ENCODE measurements around the gene RFNG. TPM values are rescaled to one million over a fixed set of nuclear protein-coding genes. Genes with fewer than 3 reads are reported as not detected.

The RFNG gene
- total RNA-seq, 2 donors from 2014 or later: 46.3 to 54.5 TPM

- H3K4me1 Mint-ChIP-seq: peaks cover 4% of the 10 kb centered on the region
- H3K4me3 Mint-ChIP-seq: peak overlapping the region; percentile 78
- H3K27ac Mint-ChIP-seq: no peak overlapping the region
- H3K9me3 Mint-ChIP-seq: no peaks in the 10 kb centered on the region
- no peak overlapping the region for H3K9ac ChIP-seq (ENCODE audit: extremely low read depth, low read length, poor library complexity, severe bottlenecking)
- no peak for DNase-seq
- no peak overlapping the region for H3K27ac ChIP-seq (ENCODE audit: low read depth, low read length)
- H3K9me3 ChIP-seq (ENCODE audit: control insufficient read depth, low read length): no peaks in the 10 kb centered on the region
- no peaks in the 10 kb centered on the region for H3K27me3 Mint-ChIP-seq (ENCODE audit: insufficient read depth)
- no peak overlapping the region for H3K4me3 ChIP-seq (ENCODE audit: low read length)
- no peaks in the 10 kb centered on the region for H3K4me1 ChIP-seq (ENCODE audit: control insufficient read depth, insufficient read depth, low read length)
- peaks cover 47% of the 10 kb centered on the region for H3K36me3 ChIP-seq (ENCODE audit: control insufficient read depth, insufficient read depth, low read length)
- TF ChIP-seq, protein P1, sequence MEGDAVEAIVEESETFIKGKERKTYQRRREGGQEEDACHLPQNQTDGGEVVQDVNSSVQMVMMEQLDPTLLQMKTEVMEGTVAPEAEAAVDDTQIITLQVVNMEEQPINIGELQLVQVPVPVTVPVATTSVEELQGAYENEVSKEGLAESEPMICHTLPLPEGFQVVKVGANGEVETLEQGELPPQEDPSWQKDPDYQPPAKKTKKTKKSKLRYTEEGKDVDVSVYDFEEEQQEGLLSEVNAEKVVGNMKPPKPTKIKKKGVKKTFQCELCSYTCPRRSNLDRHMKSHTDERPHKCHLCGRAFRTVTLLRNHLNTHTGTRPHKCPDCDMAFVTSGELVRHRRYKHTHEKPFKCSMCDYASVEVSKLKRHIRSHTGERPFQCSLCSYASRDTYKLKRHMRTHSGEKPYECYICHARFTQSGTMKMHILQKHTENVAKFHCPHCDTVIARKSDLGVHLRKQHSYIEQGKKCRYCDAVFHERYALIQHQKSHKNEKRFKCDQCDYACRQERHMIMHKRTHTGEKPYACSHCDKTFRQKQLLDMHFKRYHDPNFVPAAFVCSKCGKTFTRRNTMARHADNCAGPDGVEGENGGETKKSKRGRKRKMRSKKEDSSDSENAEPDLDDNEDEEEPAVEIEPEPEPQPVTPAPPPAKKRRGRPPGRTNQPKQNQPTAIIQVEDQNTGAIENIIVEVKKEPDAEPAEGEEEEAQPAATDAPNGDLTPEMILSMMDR (conservative IDR thresholded peaks at IDR 0.05): no peak
- WGBS, 2 experiments (ENCODE audit: insufficient coverage in 1 of 2, insufficient read length in 1 of 2): 96 to 98% methylated on average over 14 to 28 of the region's 28 CpGs
- peaks cover 11% of the 10 kb centered on the region for H3K36me3 Mint-ChIP-seq (ENCODE audit: low read depth)
- H3K27me3 ChIP-seq (ENCODE audit: control insufficient read depth, insufficient read depth, low read length, poor library complexity, severe bottlenecking): no peaks in the 10 kb centered on the region
Observed at GRCh38 chr17:82053556-82054263, 2.1 kb upstream of the RFNG start.

DNA sequence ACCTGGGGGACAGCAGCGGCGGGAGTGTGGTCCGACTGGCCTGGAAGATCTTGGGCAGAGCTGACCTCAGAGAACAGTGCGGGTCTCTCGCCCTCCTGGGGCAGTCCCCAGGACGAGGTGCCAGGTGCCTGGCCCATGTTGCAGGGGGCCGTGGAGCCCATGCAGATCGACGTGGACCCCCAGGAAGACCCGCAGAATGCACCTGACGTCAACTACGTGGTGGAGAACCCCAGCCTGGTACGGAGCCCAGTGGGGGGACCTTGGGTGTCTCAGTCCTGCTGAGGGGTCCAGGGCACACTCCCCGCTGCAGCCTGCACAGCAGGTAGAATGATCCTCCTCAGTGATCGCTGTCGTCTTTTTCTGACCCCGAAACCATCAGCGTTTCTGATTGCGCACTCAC lies 1.5 kb upstream of the RFNG start:
- Mint-ChIP-seq H3K27ac (no peak overlapping the region), H3K9me3 (no peaks in the 10 kb centered on the region), H3K36me3 (ENCODE audit: low read depth) (peaks cover 11% of the 10 kb centered on the region), H3K27me3 (ENCODE audit: insufficient read depth) (no peaks in the 10 kb centered on the region), H3K4me1 (peaks cover 4% of the 10 kb centered on the region), H3K4me3 (peak overlapping the region; percentile 78)
- WGBS, 2 experiments (ENCODE audit: insufficient coverage in 1 of 2, insufficient read length in 1 of 2): 89 to 92% methylated on average over 13 to 19 of the region's 19 CpGs
- no peaks in the 10 kb centered on the region for H3K4me1 ChIP-seq (ENCODE audit: control insufficient read depth, insufficient read depth, low read length)
- no peaks in the 10 kb centered on the region for H3K27me3 ChIP-seq (ENCODE audit: control insufficient read depth, insufficient read depth, low read length, poor library complexity, severe bottlenecking)
- TF ChIP-seq, protein P1 (conservative IDR thresholded peaks at IDR 0.05): no peak
- peaks cover 47% of the 10 kb centered on the region for H3K36me3 ChIP-seq (ENCODE audit: control insufficient read depth, insufficient read depth, low read length)
- no peaks in the 10 kb centered on the region for H3K9me3 ChIP-seq (ENCODE audit: control insufficient read depth, low read length)
- H3K9ac ChIP-seq (ENCODE audit: extremely low read depth, low read length, poor library complexity, severe bottlenecking): peak overlapping the region; percentile 71
- no peak for DNase-seq
- no peak overlapping the region for H3K27ac ChIP-seq (ENCODE audit: low read depth, low read length)
- peak overlapping the region; percentile 89 for H3K4me3 ChIP-seq (ENCODE audit: low read length)

GRCh38 chr17:82052638-82053059 lies 1.0 kb upstream of the RFNG start:
- Histone ChIP-seq H3K4me1 (ENCODE audit: control insufficient read depth, insufficient read depth, low read length) (no peaks in the 10 kb centered on the region), H3K27me3 (ENCODE audit: control insufficient read depth, insufficient read depth, low read length, poor library complexity, severe bottlenecking) (no peaks in the 10 kb centered on the region), H3K9ac (ENCODE audit: extremely low read depth, low read length, poor library complexity, severe bottlenecking) (peak overlapping the region; percentile 71), H3K4me3 (ENCODE audit: low read length) (peak overlapping the region; percentile 89), H3K36me3 (ENCODE audit: control insufficient read depth, insufficient read depth, low read length) (peaks cover 46% of the 10 kb centered on the region), H3K27ac (ENCODE audit: low read depth, low read length) (no peak overlapping the region), H3K9me3 (ENCODE audit: control insufficient read depth, low read length) (no peaks in the 10 kb centered on the region)
- Mint-ChIP-seq H3K9me3 (no peaks in the 10 kb centered on the region), H3K27me3 (ENCODE audit: insufficient read depth) (no peaks in the 10 kb centered on the region), H3K4me3 (peak overlapping the region; percentile 78), H3K27ac (no peak overlapping the region), H3K36me3 (ENCODE audit: low read depth) (peaks cover 9% of the 10 kb centered on the region), H3K4me1 (peaks cover 4% of the 10 kb centered on the region)
- TF ChIP-seq, protein P1 (conservative IDR thresholded peaks at IDR 0.05): no peak
- 24 to 37% methylated on average over 14 to 19 of the region's 19 CpGs for WGBS, 2 experiments (ENCODE audit: insufficient coverage in 1 of 2, insufficient read length in 1 of 2)
- DNase-seq: no peak
